HG03354 (cell line): ENCODE data around the gene HSF2.

Experiments
- ATAC-seq: cut with Tn5 transposase; IDR thresholded peaks from one replicate; pipeline ENCODE4 v1.9.1; 2021; ENCODE audit warnings: mild to moderate bottlenecking; ENCODE audit not compliant: unreplicated experiment, poor library complexity, severe bottlenecking

The HSF2 gene

DNA sequence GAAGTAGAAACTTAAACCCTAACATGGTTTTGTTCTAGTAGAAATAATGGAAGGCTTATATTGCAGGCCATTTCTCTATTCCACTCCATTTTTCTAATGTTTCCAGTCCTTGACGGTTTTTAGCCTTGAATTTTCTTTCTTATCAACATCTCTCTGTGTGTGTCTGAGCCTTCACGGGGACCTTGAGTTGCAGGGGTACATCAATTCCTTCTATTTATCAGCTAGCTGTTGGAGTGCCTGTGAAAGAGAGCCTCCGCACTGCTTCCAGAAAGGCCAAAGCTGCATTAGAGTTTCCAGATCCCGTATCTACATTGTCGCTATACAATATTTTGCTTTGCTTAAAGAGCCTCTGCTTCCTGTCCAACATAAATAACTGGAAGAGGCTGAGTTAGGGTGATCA is 5.4 kb upstream of the HSF2 start:
- no peak for ATAC-seq

- no peak for ATAC-seq
Observed at GRCh38 chr6:122399055-122399347, 451 bp upstream of the HSF2 start.

DNA sequence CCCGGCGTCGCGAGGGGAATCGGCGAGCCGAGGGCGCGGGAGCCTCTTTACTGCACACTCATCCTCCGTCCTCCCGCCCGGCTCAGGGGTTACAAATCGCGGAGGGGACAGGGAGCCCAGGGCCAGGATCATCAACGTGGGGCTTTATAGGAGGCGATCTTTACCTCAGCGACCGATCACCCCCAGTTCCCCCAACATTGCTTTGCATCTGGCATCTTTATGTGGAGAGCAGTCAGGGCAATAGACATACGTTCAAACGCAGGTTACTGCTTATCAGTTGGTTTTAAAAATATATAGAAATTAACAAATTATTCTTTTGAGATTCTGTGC is 634 bp downstream of the HSF2 start:
- ATAC-seq: peak; percentile 33

DNA sequence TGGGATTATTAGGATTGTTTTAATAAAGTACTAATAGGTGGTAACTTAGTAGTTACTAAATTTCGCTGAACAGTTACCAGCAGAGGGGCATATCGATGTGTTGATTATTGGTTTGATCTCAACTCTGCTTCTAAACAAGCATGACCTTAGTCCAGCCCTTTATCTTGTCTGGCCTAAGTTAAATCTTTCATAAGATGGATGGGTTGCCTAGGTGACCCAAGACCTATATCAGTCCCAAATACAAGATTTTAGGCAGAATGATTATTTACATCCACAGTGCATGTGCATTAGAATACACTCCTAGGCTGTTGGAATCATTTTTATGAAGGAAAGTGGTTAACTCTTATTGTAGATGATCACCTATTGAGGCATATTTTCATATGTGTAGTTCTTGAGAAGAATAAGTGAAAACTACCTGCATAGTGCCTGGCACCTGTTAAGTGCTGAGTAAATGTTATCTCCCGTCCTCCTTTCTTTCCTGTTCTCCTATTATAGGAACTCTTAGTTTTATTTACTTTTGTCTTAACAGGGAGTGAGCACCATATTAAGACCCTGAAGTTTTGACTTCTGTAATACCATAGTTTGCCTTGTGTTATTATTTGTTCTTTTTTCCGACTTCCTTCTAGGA is 1.1 kb downstream of the HSF2 start:
- no peak for ATAC-seq

DNA sequence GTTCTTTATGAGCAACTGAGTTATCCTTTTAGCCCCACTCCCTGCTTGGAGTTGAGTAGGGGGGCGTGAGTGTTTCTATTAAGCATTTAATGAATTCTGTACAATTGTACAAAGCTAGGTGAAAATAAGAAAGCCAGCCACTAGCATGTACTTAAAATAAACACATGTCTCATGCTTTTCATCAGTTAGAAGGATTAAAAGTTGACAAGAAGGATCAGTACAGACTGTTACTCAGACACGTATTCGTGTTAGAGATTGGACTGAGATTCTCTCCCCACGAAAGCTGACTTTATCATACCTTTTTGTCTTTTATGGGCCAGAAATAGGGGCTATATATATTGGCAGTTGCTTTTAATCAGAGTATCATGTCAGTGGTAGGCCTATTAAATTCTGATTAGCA is 1.7 kb downstream of the HSF2 start:
- no peak for ATAC-seq

GRCh38 chr6:122404444-122404843 is 5.0 kb downstream of the HSF2 start:
- ATAC-seq: no peak

DNA sequence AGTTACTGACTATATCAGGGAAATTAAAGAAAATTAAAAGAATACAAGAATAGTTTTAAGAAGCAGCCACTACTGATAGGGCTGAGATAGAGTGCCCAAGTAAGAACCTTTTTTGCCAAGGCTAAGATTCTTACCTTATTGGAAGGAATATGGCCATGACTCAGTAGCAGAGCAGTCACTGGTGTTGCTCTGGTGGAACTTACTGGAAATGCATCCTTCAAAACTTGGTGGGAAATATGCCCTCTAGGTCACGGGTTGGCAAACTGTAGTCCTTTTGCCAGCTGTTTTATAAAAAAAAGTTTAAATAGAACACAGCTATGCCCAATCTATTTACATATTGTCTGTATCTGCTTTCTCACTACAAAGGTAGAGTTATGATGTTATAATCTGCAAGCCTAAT is 6.0 kb downstream of the HSF2 start:
- no peak for ATAC-seq

DNA sequence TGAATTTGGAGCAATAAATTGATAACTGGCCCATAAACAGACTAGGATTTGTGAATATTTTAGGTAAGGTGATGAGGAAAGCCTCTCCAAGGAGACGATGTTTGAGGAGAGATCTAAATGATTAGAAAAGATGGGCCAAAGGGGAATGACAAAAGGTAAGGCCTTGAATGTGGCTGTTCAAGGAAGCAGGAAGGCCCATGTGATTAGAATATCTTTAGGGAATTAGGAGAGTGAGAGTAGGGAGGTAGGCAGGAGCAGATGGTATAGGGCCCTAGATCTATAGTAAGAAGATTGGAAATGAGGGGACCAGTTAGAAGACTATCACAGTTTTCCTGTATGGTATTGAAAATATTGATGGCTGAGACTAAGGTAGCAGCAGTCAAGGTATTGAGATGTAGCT is 6.7 kb downstream of the HSF2 start:
- no peak for ATAC-seq

DNA sequence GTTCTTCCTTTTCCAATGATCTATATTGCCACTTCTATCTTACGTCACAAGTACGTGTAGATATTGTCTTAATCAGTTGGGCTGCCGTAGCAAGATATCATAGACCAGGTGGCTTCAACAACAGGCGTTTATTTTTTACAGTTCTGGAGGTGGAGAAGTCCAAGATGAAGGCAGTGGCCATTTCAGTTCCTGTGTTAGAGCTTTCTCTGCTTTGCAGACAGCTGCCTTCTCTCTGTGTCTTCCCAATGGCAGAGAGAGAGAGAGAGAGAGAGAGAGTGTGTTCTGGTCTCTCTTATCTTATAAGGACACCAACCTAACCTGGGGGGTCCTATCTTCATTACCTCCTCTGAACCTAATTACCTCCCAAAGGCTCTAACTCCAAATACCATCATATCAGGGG is 8.3 kb downstream of the HSF2 start:
- ATAC-seq: no peak

- no peak for ATAC-seq
Observed at GRCh38 chr6:122408240-122408639, 8.8 kb downstream of the HSF2 start.

- no peak for ATAC-seq
Observed at GRCh38 chr6:122408702-122409458, 9.4 kb downstream of the HSF2 start.

DNA sequence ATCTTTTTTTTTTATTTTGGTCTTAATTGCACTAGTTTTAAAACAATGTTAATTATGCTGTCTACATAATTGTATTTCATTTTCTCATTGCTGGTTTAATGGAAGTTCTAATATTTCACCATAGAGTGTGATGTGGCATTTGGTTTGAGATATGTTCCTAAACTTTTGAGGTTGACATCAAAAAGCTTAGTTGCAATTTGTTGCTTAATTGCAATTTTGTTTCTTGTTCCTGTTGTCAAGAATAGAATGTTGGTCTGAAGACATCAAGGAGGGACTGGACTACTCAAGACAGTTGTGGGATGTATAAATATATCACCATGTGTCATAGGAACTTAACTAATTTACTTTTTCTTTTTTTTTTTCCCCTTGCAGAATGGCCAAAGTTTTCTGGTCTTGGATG is 12.5 kb downstream of the HSF2 start:
- ATAC-seq: no peak

GRCh38 chr6:122416825-122417224 is 17.4 kb downstream of the HSF2 start:
- no peak for ATAC-seq

- no peak for ATAC-seq
Observed at GRCh38 chr6:122422003-122422402, 22.6 kb downstream of the HSF2 start.

DNA sequence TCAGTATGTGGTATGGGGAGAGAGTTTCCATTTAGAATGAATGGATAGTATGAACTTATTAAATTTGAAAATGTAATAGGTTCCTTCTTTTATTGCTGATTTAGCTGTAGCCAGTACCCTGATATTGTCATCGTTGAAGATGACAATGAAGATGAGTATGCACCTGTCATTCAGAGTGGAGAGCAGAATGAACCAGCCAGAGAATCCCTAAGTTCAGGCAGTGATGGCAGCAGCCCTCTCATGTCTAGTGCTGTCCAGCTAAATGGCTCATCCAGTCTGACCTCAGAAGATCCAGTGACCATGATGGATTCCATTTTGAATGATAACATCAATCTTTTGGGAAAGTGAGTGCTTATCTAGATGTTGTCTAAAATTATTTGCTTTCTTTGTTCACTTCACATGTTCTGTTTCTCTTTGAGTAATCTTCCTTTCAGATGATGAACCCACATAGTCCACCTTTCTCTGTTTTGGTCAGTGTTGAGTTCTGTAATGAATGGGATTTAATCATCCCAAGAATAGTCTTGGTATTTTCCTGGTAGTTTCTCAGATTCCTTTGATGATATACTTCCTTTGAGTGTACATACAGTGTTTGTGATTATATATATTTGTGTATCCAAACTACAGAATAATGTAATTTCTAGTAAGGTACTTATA is 23.3 kb downstream of the HSF2 start:
- ATAC-seq: peak; percentile 74

GRCh38 chr6:122423734-122424133 is 24.3 kb downstream of the HSF2 start:
- ATAC-seq: no peak

DNA sequence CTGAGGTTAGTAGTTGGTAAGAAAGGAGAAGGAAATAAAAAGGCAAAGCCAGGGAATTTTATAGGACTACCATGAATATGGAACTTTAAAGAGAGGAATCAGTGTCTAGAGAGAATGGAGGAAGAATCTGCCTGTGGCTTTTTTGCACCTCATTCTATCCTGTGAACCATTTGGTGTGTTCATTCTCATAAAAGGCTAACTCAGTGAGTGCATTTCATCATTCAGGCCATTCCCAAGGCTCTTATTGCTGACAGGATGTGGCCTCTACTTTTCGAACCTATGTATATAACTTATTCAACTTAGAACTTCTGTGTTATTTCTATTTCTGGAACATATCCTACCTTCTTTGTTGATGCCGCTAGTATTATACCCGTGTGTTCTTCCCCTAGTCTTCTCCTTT is 27.1 kb downstream of the HSF2 start:
- no peak for ATAC-seq

DNA sequence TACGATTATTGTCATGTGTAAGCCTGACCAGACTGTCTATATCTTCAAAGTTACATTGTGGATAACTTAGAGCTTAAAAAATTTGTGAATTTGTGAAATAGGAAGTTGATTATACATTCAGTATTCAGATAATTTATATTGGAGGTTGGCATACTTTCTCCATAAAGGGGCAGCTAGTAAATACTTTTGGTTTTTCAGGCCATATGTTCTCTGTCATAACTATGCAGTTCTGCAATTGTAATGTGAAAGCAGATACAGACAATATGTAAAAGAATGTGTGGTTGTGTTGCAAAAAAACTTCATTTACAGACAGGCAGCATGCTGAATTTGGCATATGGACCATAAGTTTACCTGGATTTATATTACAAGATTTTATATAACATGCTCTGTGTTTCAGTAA is 29.3 kb downstream of the HSF2 start:
- no peak for ATAC-seq

- no peak for ATAC-seq
Observed at GRCh38 chr6:122429323-122429722, 29.9 kb downstream of the HSF2 start.

- no peak for ATAC-seq
Observed at GRCh38 chr6:122431780-122432179, 32.3 kb downstream of the HSF2 start.

DNA sequence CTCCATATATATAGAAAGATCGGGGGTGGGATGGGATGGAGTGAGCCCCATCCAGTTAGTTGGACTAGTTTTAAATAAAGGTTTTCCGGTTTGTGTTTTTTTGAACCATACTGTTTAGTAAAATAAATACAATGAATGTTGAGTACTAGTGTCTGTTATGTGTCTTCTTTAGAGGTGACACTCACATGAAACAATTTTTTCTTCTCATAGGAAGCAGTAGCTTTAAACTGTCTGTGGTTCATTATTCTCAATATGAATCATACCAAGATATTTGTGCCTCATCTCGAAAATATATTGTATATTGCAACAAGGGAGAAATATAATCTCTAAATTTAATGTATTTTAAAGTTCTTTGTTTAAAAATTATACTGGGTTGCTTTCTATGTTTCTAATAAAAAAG is 33.4 kb downstream of the HSF2 start:
- no peak for ATAC-seq

GRCh38 chr6:122438975-122439374 is 39.5 kb downstream of the HSF2 start:
- no peak for ATAC-seq
